Measurements from ENCODE around the gene APP. TPM values are rescaled to one million over a fixed set of nuclear protein-coding genes. Genes with fewer than 3 reads are reported as not detected.

Gene APP
- total and polyA plus RNA-seq, 7 donors = 37.7 to 118 (median 56.6) TPM

GRCh38 chr21:26011292-26011940 is 159.2 kb downstream of the APP start:
- Histone ChIP-seq H3K27me3 (ENCODE audit: insufficient read depth in 3 of 3, low read length in 2 of 3) (no peaks in the 10 kb centered on the region), H3K4me3 (no peak overlapping the region), H3K27ac (no peak overlapping the region), H3K9me3 (no peaks in the 10 kb centered on the region), H3K36me3 (ENCODE audit: insufficient read depth in 1 of 2, low read depth in 1 of 2) (no peaks in the 10 kb centered on the region), H3K4me1 (peaks cover 5% of the 10 kb centered on the region)
- WGBS, 3 donors = 68 to 90% (median 74%) methylated on average over 6 of the region's 6 CpGs
- TF ChIP-seq CTCF (IDR thresholded peaks at IDR 0.05) = no peak
- DNase-seq = no peak
- no peak for ATAC-seq
- intact Hi-C loops (cut with DNase I) = no loop called here

- no peaks in the 10 kb centered on the region for H3K27me3 ChIP-seq (ENCODE audit: insufficient read depth in 3 of 3, low read length in 2 of 3)
- intact Hi-C loops (cut with DNase I) = no loop called here
- 13 to 18% (median 17%) methylated on average over 8 of the region's 8 CpGs for WGBS, 3 donors
- ATAC-seq = peak in 3 of 4 donors; percentile 45 to 54 (median 53)
- no peak for TF ChIP-seq CTCF (IDR thresholded peaks at IDR 0.05)
- H3K9me3 ChIP-seq = no peaks in the 10 kb centered on the region
- H3K4me1 ChIP-seq = peaks cover 5% of the 10 kb centered on the region
- no peak overlapping the region for H3K4me3 ChIP-seq
- no peaks in the 10 kb centered on the region for H3K36me3 ChIP-seq (ENCODE audit: insufficient read depth in 1 of 2, low read depth in 1 of 2)
- peak overlapping the region; percentile 7 for H3K27ac ChIP-seq
- no peak for DNase-seq
These were observed 162.5 kb downstream of the APP start for GRCh38 chr21:26007951-26008498.

- no peak overlapping the region for H3K27ac ChIP-seq
- no peak overlapping the region for H3K4me3 ChIP-seq
- no peak for TF ChIP-seq CTCF (IDR thresholded peaks at IDR 0.05)
- no peaks in the 10 kb centered on the region for H3K27me3 ChIP-seq (ENCODE audit: insufficient read depth in 3 of 3, low read length in 2 of 3)
- no peaks in the 10 kb centered on the region for H3K9me3 ChIP-seq
- ATAC-seq = no peak
- no peak for DNase-seq
- intact Hi-C loops (cut with DNase I) = no loop called here
- WGBS, 3 donors = 97 to 100% (median 98%) methylated on average over 1 of the region's 1 CpG
- H3K36me3 ChIP-seq (ENCODE audit: insufficient read depth in 1 of 2, low read depth in 1 of 2) = no peaks in the 10 kb centered on the region
- peaks cover 5% of the 10 kb centered on the region for H3K4me1 ChIP-seq
These were observed 165.1 kb downstream of the APP start for GRCh38 chr21:26005464-26005863.

GRCh38 chr21:26003404-26003803 is 167.2 kb downstream of the APP start:
- no peak overlapping the region for H3K4me3 ChIP-seq
- no peak for TF ChIP-seq CTCF (IDR thresholded peaks at IDR 0.05)
- peaks cover 5% of the 10 kb centered on the region for H3K4me1 ChIP-seq
- no peak overlapping the region for H3K27ac ChIP-seq
- WGBS, 3 donors = 93 to 97% (median 95%) methylated on average over 4 of the region's 4 CpGs
- no peaks in the 10 kb centered on the region for H3K36me3 ChIP-seq (ENCODE audit: insufficient read depth in 1 of 2, low read depth in 1 of 2)
- intact Hi-C loops (cut with DNase I) = no loop called here
- H3K27me3 ChIP-seq (ENCODE audit: insufficient read depth in 3 of 3, low read length in 2 of 3) = no peaks in the 10 kb centered on the region
- ATAC-seq (no peak), DNase-seq (no peak)
- H3K9me3 ChIP-seq = no peaks in the 10 kb centered on the region

GRCh38 chr21:26001356-26001755 is 169.2 kb downstream of the APP start:
- intact Hi-C loops (cut with DNase I) = no loop called here
- Histone ChIP-seq H3K27me3 (ENCODE audit: insufficient read depth in 3 of 3, low read length in 2 of 3) (no peaks in the 10 kb centered on the region), H3K36me3 (ENCODE audit: insufficient read depth in 1 of 2, low read depth in 1 of 2) (no peaks in the 10 kb centered on the region), H3K4me1 (peaks cover 9% of the 10 kb centered on the region), H3K9me3 (no peaks in the 10 kb centered on the region), H3K27ac (no peak overlapping the region), H3K4me3 (no peak overlapping the region)
- DNase-seq = no peak
- ATAC-seq = no peak
- no peak for TF ChIP-seq CTCF (IDR thresholded peaks at IDR 0.05)
- WGBS, 3 donors = 97% methylated on average over 5 of the region's 5 CpGs

All from psoas muscle (tissue), 8 donors.